H1 (cell line): ENCODE measurements around the gene GAPDH. TPM values are rescaled to one million over a fixed set of nuclear protein-coding genes. Genes with fewer than 3 reads are reported as not detected.

ENCODE experiments used
- ATF2 ChIP-seq: IDR thresholded peaks from 2 replicates; pipeline ENCODE4 v1.6.1; 2012; ENCODE audit warnings: low read length, inconsistent platforms
- BRCA1 ChIP-seq: IDR thresholded peaks from 2 replicates; pipeline ENCODE4 v1.6.1; 2012; ENCODE audit warnings: low read depth, low read length, improper control_type of control experiment
- CHD1 ChIP-seq: IDR thresholded peaks from 2 replicates; pipeline ENCODE4 v1.6.1; 2012; ENCODE audit warnings: low read depth, low read length, improper control_type of control experiment
- CHD2 ChIP-seq: IDR thresholded peaks from 2 replicates; pipeline ENCODE4 v1.6.1; 2012; ENCODE audit warnings: low read length, improper control_type of control experiment
- GABPA ChIP-seq: IDR thresholded peaks from 2 replicates; pipeline ENCODE4 v1.6.1; 2011; ENCODE audit warnings: mild to moderate bottlenecking, low read length, moderate library complexity, borderline replicate concordance; ENCODE audit not compliant: insufficient read depth
- GTF2F1 ChIP-seq: IDR thresholded peaks from 2 replicates; pipeline ENCODE4 v1.6.1; 2012; ENCODE audit warnings: low read depth, low read length, improper control_type of control experiment, borderline replicate concordance
- HDAC2 ChIP-seq, 2 experiments: fragments of 300-600 bp in 1 of 2; sonication (generic) in 1 of 2; IDR thresholded peaks; 2 replicates each; pipeline ENCODE4 v1.6.1; 2011 to 2012; ENCODE audit warnings: low read depth in 2 of 2, low read length in 2 of 2, mild to moderate bottlenecking in 2 of 2, moderate library complexity in 2 of 2, borderline replicate concordance in 1 of 2, inconsistent platforms in 1 of 2
- HDAC6 ChIP-seq: IDR thresholded peaks from one replicate; pipeline ENCODE4 v1.7.1; 2012; ENCODE audit warnings: low read depth, mild to moderate bottlenecking, inconsistent platforms, low read length, moderate library complexity
- KDM4A ChIP-seq: IDR thresholded peaks from one replicate; pipeline ENCODE4 v1.7.1; 2012; ENCODE audit warnings: low read depth, mild to moderate bottlenecking, moderate library complexity, low read length, inconsistent platforms; ENCODE audit not compliant: severe bottlenecking
- NANOG ChIP-seq: IDR thresholded peaks from 2 replicates; pipeline ENCODE4 v1.6.1; 2011; ENCODE audit warnings: low read length, low read depth, mild to moderate bottlenecking, inconsistent platforms; ENCODE audit not compliant: insufficient read depth, poor library complexity, severe bottlenecking
- POLR2AphosphoS5 ChIP-seq: IDR thresholded peaks from 2 replicates; pipeline ENCODE4 v1.6.1; 2011; ENCODE audit warnings: low read depth, low read length
- POU5F1 ChIP-seq: IDR thresholded peaks from 2 replicates; pipeline ENCODE4 v1.6.1; 2011; ENCODE audit warnings: low read depth, mild to moderate bottlenecking, low read length, moderate library complexity
- RBBP5 ChIP-seq: IDR thresholded peaks from 2 replicates; pipeline ENCODE4 v1.7.1; 2012; ENCODE audit warnings: low read depth, mild to moderate bottlenecking, inconsistent platforms, low read length, moderate library complexity, borderline replicate concordance
- RNF2 ChIP-seq: fragments of 200-900, 300-1000 bp; sonication (generic); IDR thresholded peaks from 2 replicates; pipeline ENCODE4 v1.7.1; 2016; ENCODE audit warnings: borderline replicate concordance, low read depth, mild to moderate bottlenecking, antibody characterized with exemption, low read length; ENCODE audit not compliant: poor library complexity, severe bottlenecking; ENCODE audit errors: missing control alignments
- RXRA ChIP-seq: IDR thresholded peaks from 2 replicates; pipeline ENCODE4 v1.6.1; 2011; ENCODE audit warnings: low read depth, mild to moderate bottlenecking, low read length, moderate library complexity; ENCODE audit not compliant: insufficient read depth
- SIN3A ChIP-seq, 2 experiments: IDR thresholded peaks in 1 of 2; conservative IDR thresholded peaks in 1 of 2; 2 replicates each; pipeline ENCODE4 v1.6.1; 2011 to 2012; ENCODE audit warnings: low read length in 2 of 2, improper control_type of control experiment in 1 of 2, low read depth in 1 of 2, mild to moderate bottlenecking in 1 of 2
- SIRT6 ChIP-seq: IDR thresholded peaks from one replicate; pipeline ENCODE4 v1.7.1; 2012; ENCODE audit warnings: low read length, inconsistent platforms
- TAF1 ChIP-seq: IDR thresholded peaks from 2 replicates; pipeline ENCODE4 v1.6.1; 2011; ENCODE audit warnings: mild to moderate bottlenecking, low read depth, low read length
- TCF12 ChIP-seq: IDR thresholded peaks from 2 replicates; pipeline ENCODE4 v1.6.1; 2011; ENCODE audit warnings: low read depth, mild to moderate bottlenecking, low read length
- YY1 ChIP-seq: IDR thresholded peaks from 2 replicates; pipeline ENCODE4 v1.6.1; 2011; ENCODE audit warnings: low read depth, mild to moderate bottlenecking, low read length
- ZNF274 ChIP-seq: IDR thresholded peaks from 2 replicates; pipeline ENCODE4 v1.7.0; 2012; ENCODE audit warnings: low read length, borderline replicate concordance; ENCODE audit errors: extremely low read depth
- polyA plus RNA-seq, 7 experiments: library from polyadenylated mRNA; depleted of rRNA in 3 of 7; stranded (reverse) in 5 of 7; unstranded in 2 of 7; fragments of >200 nt in 5 of 7; fragments of 200-250 nt in 2 of 7; gene quantifications; 1 replicate in 5 of 7; 2 replicates in 1 of 7; 4 replicates in 1 of 7; pipeline versions ENCODE4 v1.2.1 to v1.2.3, GENCODE V29; 2011 to 2013; ENCODE audit warnings: missing spikeins in 2 of 7, mixed read lengths in 2 of 7
- total RNA-seq: library from RNA; stranded (reverse); fragmentation: NEBNext Ultra II Directional; extraction: Animal tissue kit (Norgen Biotek cat#: 25700); gene quantifications from 2 replicates; pipeline ENCODE4 v1.2.1, GENCODE V29; 2021

The GAPDH gene
- total and polyA plus RNA-seq, 2 of the 8 experiments (the other 6 are each of a cell fraction or from before 2014, with no cell fraction given) = 5,175 to 15,878 TPM

- no peak for TF ChIP-seq RXRA
- no peak; the same call in none of the 2 replicates for TF ChIP-seq TAF1
- peak; percentile 9 for TF ChIP-seq NANOG
- no peak for TF ChIP-seq RBBP5
- no peak for TF ChIP-seq RNF2
- no peak for TF ChIP-seq TCF12
- TF ChIP-seq KDM4A = peak; percentile 56
- no peak for TF ChIP-seq ATF2
- no peak for TF ChIP-seq CHD1
- TF ChIP-seq POLR2AphosphoS5 = peak; percentile 88
- TF ChIP-seq GTF2F1 = no peak
- TF ChIP-seq SIRT6 = no peak
- TF ChIP-seq POU5F1 = no peak
- peak; percentile 97 for TF ChIP-seq GABPA
- TF ChIP-seq CHD2 = no peak
- peak; percentile 70 to 82; a peak in 2 of 4 replicates for TF ChIP-seq SIN3A (conservative IDR thresholded peaks at IDR 0.05 in 1 of 2, IDR thresholded peaks at IDR 0.05 in 1 of 2; ENCODE audit: low read depth in 1 of 2, low read length in 2 of 2)
- peak; percentile 96 for TF ChIP-seq YY1
- no peak for TF ChIP-seq HDAC6
- no peak; a peak in 1 of 4 replicates for TF ChIP-seq HDAC2 (IDR thresholded peaks at IDR 0.05; ENCODE audit: borderline replicate concordance in 1 of 2, low read depth in 2 of 2, low read length in 2 of 2)
- TF ChIP-seq BRCA1 = no peak
- TF ChIP-seq ZNF274 = no peak
Measured at GRCh38 chr12:6492838-6493496, 41.4 kb upstream of the GAPDH start, which contains the start of gene MRPL51 (continued).
